Heart left ventricle (tissue), 16 donors: ENCODE measurements around the gene EXTL1. TPM values are rescaled to one million over a fixed set of nuclear protein-coding genes. Genes with fewer than 3 reads are reported as not detected.
A peak's percentile ranks its signal among the peaks of the same experiment; 100 is the strongest.

ENCODE experiments used
- ATAC-seq, 4 donors: fragments of 200-7000 bp; cut with Tn5 transposase; one replicate each; pipeline ENCODE4 v1.9.1; 2020 to 2022; ENCODE audit warnings: moderate library complexity in 4 of 4, mild to moderate bottlenecking in 3 of 4, moderate number of reproducible peaks in 1 of 4
- DNase-seq, 5 donors: peaks; one replicate each; pipeline ENCODE4 v3.0.0-alpha.2; 2020
- H3K27ac ChIP-seq, 12 donors: fragments of 200-600 bp; sonication (generic) in 4 of 12; one replicate each; pipeline versions ENCODE4 v1.5.0 to v1.8.0; 2016 to 2022; ENCODE audit warnings: mild to moderate bottlenecking in 2 of 12
- H3K27me3 ChIP-seq, 9 donors: fragments of 200-600 bp; sonication (generic) in 2 of 9; one replicate each; pipeline versions ENCODE4 v1.5.1 to v1.8.0; 2016 to 2022; ENCODE audit warnings: mild to moderate bottlenecking in 3 of 9
- H3K36me3 ChIP-seq, 9 donors: fragments of 200-600 bp; sonication (generic) in 2 of 9; one replicate each; pipeline versions ENCODE4 v1.5.0 to v1.8.0; 2018 to 2022; ENCODE audit warnings: mild to moderate bottlenecking in 2 of 9
- H3K4me1 ChIP-seq, 12 donors: fragments of 200-600 bp; sonication (generic) in 4 of 12; one replicate each; pipeline versions ENCODE4 v1.5.0 to v1.8.0; 2016 to 2022; ENCODE audit warnings: mild to moderate bottlenecking in 3 of 12
- H3K4me3 ChIP-seq, 12 donors: fragments of 200-600 bp; sonication (generic) in 4 of 12; one replicate each; pipeline versions ENCODE4 v1.5.0 to v1.8.0; 2017 to 2022; ENCODE audit warnings: mild to moderate bottlenecking in 9 of 12, moderate library complexity in 4 of 12
- H3K9me3 ChIP-seq, 12 donors: fragments of 200-600 bp; sonication (generic) in 4 of 12; one replicate each; pipeline versions ENCODE4 v1.5.0 to v1.8.0; 2016 to 2022; ENCODE audit warnings: mild to moderate bottlenecking in 1 of 12
- POLR2A ChIP-seq, 2 donors: fragments of 450-650 bp; IDR thresholded peaks; one replicate each; pipeline ENCODE4 v1.6.1; 2017; ENCODE audit warnings: antibody characterized with exemption in 2 of 2, mild to moderate bottlenecking in 2 of 2, moderate library complexity in 2 of 2
- WGBS, 4 donors: extraction: QIAGEN DNeasy Blood & Tissue Kit in 2 of 4; methylation state at CpG; one replicate each; pipeline versions ENCODE4 v1.1.5 to v1.1.7; 2013 to 2018; 5-methylcytosine and 5-hydroxymethylcytosine counted together
- intact Hi-C, 10 donors: fragments of 100-400 bp; cut with DNase I; formaldehyde crosslinking; loops; one replicate each; pipeline versions ENCODE4 v1.11.1 to v1.14.2; 2022
- polyA plus RNA-seq, 2 donors: library from polyadenylated mRNA; stranded (reverse); fragments of 200-250 nt; gene quantifications; one replicate each; pipeline ENCODE4 v1.2.3, GENCODE V29; 2013
- total RNA-seq, 9 donors: library from RNA; depleted of rRNA in 2 of 9; stranded (reverse); fragments of >200 nt in 2 of 9; fragmentation: NEBNext Ultra II Directional in 3 of 9; extraction: Animal tissue kit (Norgen Biotek cat#: 25700) in 3 of 9; gene quantifications; one replicate each; pipeline versions ENCODE4 v1.1.0 to v1.2.4, GENCODE V29; 2016 to 2023
- TF ChIP-seq, protein P1 (sequence below), 12 donors: fragments of 200-600 bp; sonication (generic) in 4 of 12; IDR thresholded peaks; one replicate each; pipeline versions ENCODE4 v1.5.0 to v1.8.0; 2018 to 2022; ENCODE audit warnings: antibody characterized with exemption in 12 of 12, mild to moderate bottlenecking in 5 of 12
- donor health status: ischemic (EF 13 %, LVEDD 7.1; RV severe dilation, severe dysfunction).
- donor health status: healthy with polysubstance abuse.
- donor health status: DM: no; HTN: yes; CAD: no.
- donor health status: DM: no; HTN: no; CAD: no.
- donor health status: ischemic (EF 25% LVEDD 6.9; RV normal size, moderate dysfunction).
- donor health status: ischemic (EF 25% LVEDD 5.7; RV mildly dilated, moderate dysfunction).
- donor health status: healthy.
- donor health status: DM: yes; HTN: yes; CAD: no.
- donor health status: ischemic (EF 35%, LVEDD 5.7; RV mildly dilated, moderate dysfunction).
- donor health status: nonischemic (EF 11% LVEDD 7.7; RV severe dilation, severe dysfunction).
- donor health status: DM: yes; HTN: yes; CAD: no.
- donor health status: PGD.
- donor health status: ischemic (EF 29% LVEDD 5.4; RV normal size, mild dysfunction).
- donor health status: nonischemic (EF 23%, LVEDD 6.1; RV moderate dilation, normal function).

Gene EXTL1
- total and polyA plus RNA-seq, 11 donors, result 1.2 to 17.5 (median 4.1) TPM

- Histone ChIP-seq H3K9me3 (no peaks in the 10 kb centered on the region), H3K27ac (peak overlapping the region in 2 of 12 donors; percentile 14 to 17), H3K4me3 (no peak overlapping the region), H3K27me3 (peaks cover 7 to 62% (median 20%) of the 10 kb centered on the region in 9 donors), H3K4me1 (peaks cover 0 to 40% (median 14%) of the 10 kb centered on the region in 12 donors), H3K36me3 (no peaks in the 10 kb centered on the region)
- TF ChIP-seq, protein P1, sequence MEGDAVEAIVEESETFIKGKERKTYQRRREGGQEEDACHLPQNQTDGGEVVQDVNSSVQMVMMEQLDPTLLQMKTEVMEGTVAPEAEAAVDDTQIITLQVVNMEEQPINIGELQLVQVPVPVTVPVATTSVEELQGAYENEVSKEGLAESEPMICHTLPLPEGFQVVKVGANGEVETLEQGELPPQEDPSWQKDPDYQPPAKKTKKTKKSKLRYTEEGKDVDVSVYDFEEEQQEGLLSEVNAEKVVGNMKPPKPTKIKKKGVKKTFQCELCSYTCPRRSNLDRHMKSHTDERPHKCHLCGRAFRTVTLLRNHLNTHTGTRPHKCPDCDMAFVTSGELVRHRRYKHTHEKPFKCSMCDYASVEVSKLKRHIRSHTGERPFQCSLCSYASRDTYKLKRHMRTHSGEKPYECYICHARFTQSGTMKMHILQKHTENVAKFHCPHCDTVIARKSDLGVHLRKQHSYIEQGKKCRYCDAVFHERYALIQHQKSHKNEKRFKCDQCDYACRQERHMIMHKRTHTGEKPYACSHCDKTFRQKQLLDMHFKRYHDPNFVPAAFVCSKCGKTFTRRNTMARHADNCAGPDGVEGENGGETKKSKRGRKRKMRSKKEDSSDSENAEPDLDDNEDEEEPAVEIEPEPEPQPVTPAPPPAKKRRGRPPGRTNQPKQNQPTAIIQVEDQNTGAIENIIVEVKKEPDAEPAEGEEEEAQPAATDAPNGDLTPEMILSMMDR (IDR thresholded peaks at IDR 0.05), result no peak
- TF ChIP-seq POLR2A (IDR thresholded peaks at IDR 0.05), result no peak
- intact Hi-C loops, result no loop called here
- DNase-seq (no peak), ATAC-seq (no peak)
- WGBS, 4 donors, result 42 to 75% (median 63%) methylated on average over 2 of the region's 2 CpGs
Observed at GRCh38 chr1:26043765-26044164, 22.2 kb downstream of the EXTL1 start.

DNA sequence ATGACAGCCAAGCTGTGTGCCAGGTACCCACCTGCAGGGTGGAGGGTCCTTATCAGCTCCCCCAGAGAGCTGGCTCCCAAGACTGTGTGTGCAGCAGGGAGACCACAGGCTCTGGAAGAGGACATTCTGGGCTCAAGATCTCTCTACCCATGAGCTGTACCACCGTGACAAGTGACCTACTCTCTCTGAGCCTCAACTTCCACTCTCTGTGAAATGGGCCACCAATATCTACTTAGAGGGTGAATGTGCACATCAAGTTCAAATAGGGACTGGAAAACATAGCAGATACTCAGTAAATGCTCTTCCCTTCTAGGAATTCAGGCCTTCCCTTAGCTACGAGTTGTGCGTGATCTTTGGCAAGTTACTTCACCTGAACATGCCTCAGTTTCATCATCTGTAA is 22.8 kb downstream of the EXTL1 start:
- DNase-seq (no peak), ATAC-seq (no peak)
- H3K9me3 ChIP-seq, result no peaks in the 10 kb centered on the region
- WGBS, 4 donors, result 90 to 100% (median 93%) methylated on average over 2 to 3 of the region's 3 CpGs
- peaks cover 7 to 64% (median 21%) of the 10 kb centered on the region in 9 donors for H3K27me3 ChIP-seq
- TF ChIP-seq, protein P1 (IDR thresholded peaks at IDR 0.05), result no peak
- TF ChIP-seq POLR2A (IDR thresholded peaks at IDR 0.05), result no peak
- intact Hi-C loops, result no loop called here
- H3K4me1 ChIP-seq, result peaks cover 0 to 38% (median 15%) of the 10 kb centered on the region in 12 donors
- H3K4me3 ChIP-seq, result no peak overlapping the region
- H3K27ac ChIP-seq, result peak overlapping the region in 1 of 12 donors; percentile 76
- H3K36me3 ChIP-seq, result peaks cover 0 to 3% (median 0%) of the 10 kb centered on the region in 9 donors

DNA sequence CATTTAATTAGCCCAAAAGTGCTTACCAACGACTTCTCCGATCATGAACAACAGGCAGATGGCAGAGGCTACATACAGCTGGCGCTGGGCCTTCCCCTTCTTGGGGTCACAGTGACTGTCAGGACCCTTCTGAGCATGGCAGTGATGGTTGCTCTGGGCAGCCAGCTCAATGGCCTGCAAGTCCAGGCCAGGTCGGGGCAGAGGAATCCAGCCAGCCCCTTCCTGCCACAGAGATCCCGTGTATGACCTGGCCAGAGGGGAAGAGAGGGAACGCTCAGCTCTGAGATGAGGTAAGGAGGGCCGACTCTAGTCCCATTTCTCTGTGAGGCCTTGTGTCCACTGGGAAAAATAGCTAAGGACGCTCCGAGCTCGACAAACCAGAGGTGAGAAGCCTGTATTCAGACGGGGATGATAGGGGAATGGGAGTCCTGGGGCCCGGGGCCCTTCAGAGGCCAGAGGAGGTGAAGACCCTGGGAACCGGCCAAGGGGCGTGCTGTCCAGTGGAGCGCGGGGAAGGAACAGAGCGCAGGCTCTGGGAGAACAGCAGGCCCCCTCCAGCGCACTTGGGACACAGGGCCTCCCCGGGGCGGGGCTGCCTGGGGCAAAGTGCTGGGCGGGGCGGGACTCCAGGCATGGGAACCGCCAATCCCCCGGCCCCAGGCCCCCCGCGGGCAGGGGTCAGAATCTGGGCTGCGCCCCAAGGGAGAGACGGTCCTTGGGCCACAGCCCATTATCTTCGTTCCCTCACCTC is 23.6 kb downstream of the EXTL1 start:
- Histone ChIP-seq H3K27me3 (peaks cover 7 to 68% (median 24%) of the 10 kb centered on the region in 9 donors), H3K4me1 (peaks cover 0 to 38% (median 15%) of the 10 kb centered on the region in 12 donors), H3K9me3 (no peaks in the 10 kb centered on the region), H3K36me3 (peaks cover 0 to 3% (median 0%) of the 10 kb centered on the region in 9 donors), H3K27ac (peak overlapping the region in 7 of 12 donors; percentile 20 to 76 (median 61)), H3K4me3 (peak overlapping the region in 11 of 12 donors; percentile 8 to 56 (median 38))
- peak; percentile 27 to 52 (median 43) for ATAC-seq
- peak in 3 of 5 donors; percentile 36 to 65 (median 49) for DNase-seq
- intact Hi-C loops, result no loop called here
- 29 to 32% (median 30%) methylated on average over 28 to 29 of the region's 29 CpGs for WGBS, 4 donors
- TF ChIP-seq POLR2A (IDR thresholded peaks at IDR 0.05), result no peak
- TF ChIP-seq, protein P1 (IDR thresholded peaks at IDR 0.05), result no peak

- intact Hi-C loops, result no loop called here
- no peak for DNase-seq
- WGBS, 4 donors, result 0 to 2% (median 1%) methylated on average over 7 to 62 of the region's 62 CpGs
Observed at GRCh38 chr1:26045722-26046245, 24.2 kb downstream of the EXTL1 start, which contains the start of gene SLC30A2. Gene SLC30A2 (minus strand): TSS chr1:26046118. CDS start chr1:26045896, 222 bp downstream.

More at GRCh38 chr1:26045722-26046245, 24.2 kb downstream of the EXTL1 start, which contains the start of gene SLC30A2:
- Histone ChIP-seq H3K27ac (peak within 1 kb of the TSS in 7 of 12 donors; percentile 20 to 76 (median 61)), H3K27me3 (peaks cover 7 to 68% (median 24%) of the 10 kb centered on the region in 9 donors), H3K36me3 (peaks cover 0 to 5% (median 0%) of the 10 kb centered on the region in 9 donors), H3K4me1 (peaks cover 0 to 40% (median 15%) of the 10 kb centered on the region in 12 donors), H3K9me3 (no peaks in the 10 kb centered on the region), H3K4me3 (peak within 1 kb of the TSS in 11 of 12 donors; percentile 8 to 56 (median 38))
- TF ChIP-seq, protein P1 (IDR thresholded peaks at IDR 0.05), result no peak
- TF ChIP-seq POLR2A (IDR thresholded peaks at IDR 0.05), result no peak
- ATAC-seq, result peak in 3 of 4 donors; percentile 4 to 16 (median 12)
